ENCODE results near the gene HMCN1. TPM values are rescaled to one million over a fixed set of nuclear protein-coding genes. Genes with fewer than 3 reads are reported as not detected.
"Not testable (repeated sequence)": the region's sequence is repeated elsewhere in the genome, so short reads cannot be mapped to it uniquely, and the experiment has no call there.

HMCN1 gene
- polyA plus RNA-seq, 3 donors: 58.5 to 61.5 (median 59.8) TPM

- peak in 2 of 3 donors; percentile 4 to 13 for DNase-seq (ENCODE audit: low read depth in 3 of 3, low spot score in 2 of 3)
These were observed 1.5 kb downstream of the HMCN1 start for GRCh38 chr1:185735701-185736064.

GRCh38 chr1:185739967-185740366 is 5.8 kb downstream of the HMCN1 start:
- no peak for DNase-seq (ENCODE audit: low read depth in 3 of 3, low spot score in 2 of 3)

- DNase-seq (ENCODE audit: low read depth in 3 of 3, low spot score in 2 of 3): no peak
These were observed 7.4 kb downstream of the HMCN1 start for GRCh38 chr1:185741551-185741950.

- DNase-seq (ENCODE audit: low read depth in 3 of 3, low spot score in 2 of 3): no peak
These were observed 8.2 kb downstream of the HMCN1 start for GRCh38 chr1:185742403-185742802.

GRCh38 chr1:185745165-185745564 is 11.0 kb downstream of the HMCN1 start:
- DNase-seq (ENCODE audit: low read depth in 3 of 3, low spot score in 2 of 3): no peak

GRCh38 chr1:185759061-185759460 is 24.9 kb downstream of the HMCN1 start:
- DNase-seq (ENCODE audit: low read depth in 3 of 3, low spot score in 2 of 3): no peak

- DNase-seq (ENCODE audit: low read depth in 3 of 3, low spot score in 2 of 3): no peak
These were observed 27.6 kb downstream of the HMCN1 start for GRCh38 chr1:185761841-185762240.

- DNase-seq (ENCODE audit: low read depth in 3 of 3, low spot score in 2 of 3): no peak
These were observed 33.4 kb downstream of the HMCN1 start for GRCh38 chr1:185767508-185768120.

- DNase-seq (ENCODE audit: low read depth in 3 of 3, low spot score in 2 of 3): no peak
These were observed 34.2 kb downstream of the HMCN1 start for GRCh38 chr1:185768371-185768770.

GRCh38 chr1:185769136-185769535 is 34.9 kb downstream of the HMCN1 start:
- DNase-seq (ENCODE audit: low read depth in 3 of 3, low spot score in 2 of 3): no peak

GRCh38 chr1:185774394-185774793 is 40.2 kb downstream of the HMCN1 start:
- DNase-seq (ENCODE audit: low read depth in 3 of 3, low spot score in 2 of 3): no peak

GRCh38 chr1:185775501-185775900 is 41.3 kb downstream of the HMCN1 start:
- DNase-seq (ENCODE audit: low read depth in 3 of 3, low spot score in 2 of 3): peak in 2 of 3 donors; percentile 21 to 39

- DNase-seq (ENCODE audit: low read depth in 3 of 3, low spot score in 2 of 3): no peak
These were observed 42.3 kb downstream of the HMCN1 start for GRCh38 chr1:185776522-185776921.

GRCh38 chr1:185783860-185784259 is 49.7 kb downstream of the HMCN1 start:
- not testable (repeated sequence) for DNase-seq (ENCODE audit: low read depth in 3 of 3, low spot score in 2 of 3)

GRCh38 chr1:185785586-185785985 is 51.4 kb downstream of the HMCN1 start:
- no peak for DNase-seq (ENCODE audit: low read depth in 3 of 3, low spot score in 2 of 3)

GRCh38 chr1:185786524-185786923 is 52.3 kb downstream of the HMCN1 start:
- DNase-seq (ENCODE audit: low read depth in 3 of 3, low spot score in 2 of 3): no peak

- no peak for DNase-seq (ENCODE audit: low read depth in 3 of 3, low spot score in 2 of 3)
These were observed 53.0 kb downstream of the HMCN1 start for GRCh38 chr1:185787238-185787637.

GRCh38 chr1:185788386-185788785 is 54.2 kb downstream of the HMCN1 start:
- DNase-seq (ENCODE audit: low read depth in 3 of 3, low spot score in 2 of 3): no peak

- DNase-seq (ENCODE audit: low read depth in 3 of 3, low spot score in 2 of 3): no peak
These were observed 55.5 kb downstream of the HMCN1 start for GRCh38 chr1:185789501-185790193.

GRCh38 chr1:185790194-185790735 is 56.1 kb downstream of the HMCN1 start:
- DNase-seq (ENCODE audit: low read depth in 3 of 3, low spot score in 2 of 3): peak in 1 of 3 donors; percentile 26

GRCh38 chr1:185792040-185792439 is 57.8 kb downstream of the HMCN1 start:
- DNase-seq (ENCODE audit: low read depth in 3 of 3, low spot score in 2 of 3): no peak

- not testable (repeated sequence) for DNase-seq (ENCODE audit: low read depth in 3 of 3, low spot score in 2 of 3)
These were observed 60.3 kb downstream of the HMCN1 start for GRCh38 chr1:185794495-185794894.
